Keratinocyte (primary cell): Measurements from ENCODE around the gene FHAD1. TPM values are rescaled to one million over a fixed set of nuclear protein-coding genes. Genes with fewer than 3 reads are reported as not detected.

Experiments used
- DNase-seq: peaks from one replicate; pipeline ENCODE4 v3.0.0-alpha.2; 2011; ENCODE audit warnings: low read depth, missing footprints, low spot score
- FAIRE-seq: peaks from 2 replicates; lab custom pipeline; 2011; peaks lifted over from hg19 to GRCh38; lab: Jason Lieb, UNC
- H2AFZ ChIP-seq: 2 replicates; pipeline ENCODE4 v1.6.0; 2012; ENCODE audit warnings: low read length, control low read depth, inconsistent platforms; ENCODE audit not compliant: control insufficient read depth
- H3K27ac ChIP-seq: 2 replicates; pipeline ENCODE4 v1.5.1; 2011; ENCODE audit warnings: low read length; ENCODE audit not compliant: control insufficient read depth, insufficient read depth
- H3K27me3 ChIP-seq: 3 replicates; pipeline ENCODE4 v1.6.0; 2011; ENCODE audit warnings: low read length; ENCODE audit not compliant: control insufficient read depth, insufficient read depth; ENCODE audit errors: extremely low read depth
- H3K36me3 ChIP-seq, 2 experiments: 2 replicates in 1 of 2; 3 replicates in 1 of 2; pipeline ENCODE4 v1.5.1; 2011; ENCODE audit warnings: low read length in 2 of 2, mild to moderate bottlenecking in 1 of 2; ENCODE audit not compliant: control insufficient read depth in 2 of 2, insufficient read depth in 2 of 2; ENCODE audit errors: extremely low read depth in 1 of 2
- H3K4me1 ChIP-seq: 3 replicates; pipeline ENCODE4 v1.5.1; 2011; ENCODE audit warnings: low read length; ENCODE audit not compliant: control insufficient read depth, insufficient read depth; ENCODE audit errors: extremely low read depth
- H3K4me2 ChIP-seq: 3 replicates; pipeline ENCODE4 v1.6.0; 2011; ENCODE audit warnings: low read depth, low read length; ENCODE audit not compliant: control insufficient read depth, insufficient read depth; ENCODE audit errors: extremely low read depth
- H3K4me3 ChIP-seq, 3 experiments: fragments of 200-600 bp in 1 of 3; sonication (generic) in 1 of 3; 2 replicates in 2 of 3; 3 replicates in 1 of 3; pipeline ENCODE4 v1.5.1; 2011 to 2016; ENCODE audit warnings: low read length in 3 of 3, mild to moderate bottlenecking in 3 of 3, control low read depth in 2 of 3, inconsistent platforms in 1 of 3, low read depth in 1 of 3, mixed read lengths in 1 of 3, mixed run types in 1 of 3, moderate library complexity in 1 of 3; ENCODE audit not compliant: control insufficient read depth in 2 of 3, insufficient read depth in 2 of 3; ENCODE audit errors: extremely low read depth in 1 of 3
- H3K79me2 ChIP-seq: 2 replicates; pipeline ENCODE4 v1.6.0; 2012; ENCODE audit warnings: low read length; ENCODE audit not compliant: control insufficient read depth, insufficient read depth
- H3K9ac ChIP-seq: 3 replicates; pipeline ENCODE4 v1.6.0; 2011; ENCODE audit warnings: low read length; ENCODE audit not compliant: control insufficient read depth, insufficient read depth; ENCODE audit errors: extremely low read depth
- H3K9me1 ChIP-seq: 3 replicates; pipeline ENCODE4 v1.6.0; 2011; ENCODE audit warnings: low read length; ENCODE audit not compliant: control insufficient read depth, insufficient read depth; ENCODE audit errors: extremely low read depth
- H3K9me3 ChIP-seq: 2 replicates; pipeline ENCODE4 v1.5.1; 2012; ENCODE audit warnings: low read depth, low read length; ENCODE audit not compliant: control insufficient read depth
- H4K20me1 ChIP-seq: 3 replicates; pipeline ENCODE4 v1.6.0; 2011; ENCODE audit warnings: low read length; ENCODE audit not compliant: control insufficient read depth, insufficient read depth; ENCODE audit errors: extremely low read depth
- CTCF ChIP-seq, 3 experiments: IDR thresholded peaks in 1 of 3; conservative IDR thresholded peaks in 1 of 3; optimal IDR thresholded peaks in 1 of 3; 2 replicates in 2 of 3; 3 replicates in 1 of 3; pipeline versions ENCODE3 to v1.5.1; 2011; ENCODE audit warnings: low read length in 3 of 3, mild to moderate bottlenecking in 3 of 3, moderate library complexity in 2 of 3, control low read depth in 1 of 3, inconsistent platforms in 1 of 3; ENCODE audit not compliant: insufficient read depth in 2 of 3; ENCODE audit errors: extremely low read depth in 1 of 3
- EZH2 ChIP-seq: IDR thresholded peaks from one replicate; pipeline ENCODE4 v1.6.1; 2012; ENCODE audit warnings: inconsistent platforms, mild to moderate bottlenecking, low read length, moderate library complexity
- dilution Hi-C: fragments of 300-500 bp; cut with MboI; formaldehyde crosslinking; loops from one replicate; pipeline ENCODE4 v1.7.0; 2020; ENCODE audit warnings: low sequenced_read_pairs; ENCODE audit not compliant: extremely low pct_ligation_motif_present
- polyA plus RNA-seq, 5 experiments: library from polyadenylated mRNA; depleted of rRNA in 3 of 5; stranded (reverse) in 3 of 5; stranded (forward) in 1 of 5; unstranded in 1 of 5; fragments of >200 nt; gene quantifications; 1 replicate in 1 of 5; 2 replicates in 3 of 5; 3 replicates in 1 of 5; pipeline versions ENCODE4 v1.2.1 to v1.2.3, GENCODE V29; 2011 to 2012; ENCODE audit warnings: missing spikeins in 2 of 5, low read depth in 1 of 5, low replicate concordance in 1 of 5

The FHAD1 gene
- polyA plus RNA-seq, 1 donor (not counting 4 experiments of a cell fraction or from before 2014, with no cell fraction given) = 0.09 TPM

GRCh38 chr1:15357612-15358207 is 110.7 kb downstream of the FHAD1 start:
- no peaks in the 10 kb centered on the region for H3K79me2 ChIP-seq
- no peak overlapping the region for H3K27ac ChIP-seq
- dilution Hi-C loops = no loop called here
- H4K20me1 ChIP-seq = no peaks in the 10 kb centered on the region
- FAIRE-seq (no peak), DNase-seq (no peak)
- no peaks in the 10 kb centered on the region for H3K9me3 ChIP-seq
- H2AFZ ChIP-seq = no peak overlapping the region
- peaks cover 35% of the 10 kb centered on the region for H3K4me1 ChIP-seq
- no peak overlapping the region for H3K4me2 ChIP-seq
- TF ChIP-seq CTCF (optimal IDR thresholded peaks at IDR 0.05 in 1 of 3, IDR thresholded peaks at IDR 0.05 in 1 of 3, conservative IDR thresholded peaks at IDR 0.05 in 1 of 3; ENCODE audit: extremely low read depth in 1 of 3, insufficient read depth in 2 of 3, low read length in 3 of 3) (no peak), EZH2 (no peak)
- no peaks in the 10 kb centered on the region for H3K9me1 ChIP-seq
- H3K27me3 ChIP-seq = no peaks in the 10 kb centered on the region
- no peaks in the 10 kb centered on the region for H3K36me3 ChIP-seq
- no peak overlapping the region for H3K4me3 ChIP-seq
- no peak overlapping the region for H3K9ac ChIP-seq

- Histone ChIP-seq H3K27me3 (no peaks in the 10 kb centered on the region), H3K9me3 (no peaks in the 10 kb centered on the region), H3K4me2 (no peak overlapping the region), H4K20me1 (no peaks in the 10 kb centered on the region), H3K9me1 (no peaks in the 10 kb centered on the region), H3K27ac (no peak overlapping the region), H3K4me3 (no peak overlapping the region), H3K79me2 (no peaks in the 10 kb centered on the region), H3K9ac (no peak overlapping the region), H2AFZ (no peak overlapping the region), H3K4me1 (peaks cover 30% of the 10 kb centered on the region), H3K36me3 (no peaks in the 10 kb centered on the region)
- no peak for DNase-seq
- TF ChIP-seq CTCF (optimal IDR thresholded peaks at IDR 0.05 in 1 of 3, IDR thresholded peaks at IDR 0.05 in 1 of 3, conservative IDR thresholded peaks at IDR 0.05 in 1 of 3; ENCODE audit: extremely low read depth in 1 of 3, insufficient read depth in 2 of 3, low read length in 3 of 3) (no peak), EZH2 (no peak)
- FAIRE-seq = no peak
- dilution Hi-C loops = no loop called here
Measured at GRCh38 chr1:15358565-15359133, 111.6 kb downstream of the FHAD1 start.
